Gastroesophageal sphincter (tissue), 4 donors: ENCODE results near the gene PIP5K1B. TPM values are rescaled to one million over a fixed set of nuclear protein-coding genes. Genes with fewer than 3 reads are reported as not detected.
A peak's percentile ranks its signal among the peaks of the same experiment; 100 is the strongest.

Source experiments
- ATAC-seq: fragments of 150-250 bp; one replicate; pipeline ENCODE4 v1.9.1; 2016; ENCODE audit warnings: mild to moderate bottlenecking, moderate library complexity
- H3K27ac ChIP-seq, 4 donors: fragments of 200-600 bp; sonication (generic) in 3 of 4; 1 replicate in 3 of 4; 2 replicates in 1 of 4; pipeline ENCODE4 v1.5.1; 2016 to 2019
- H3K27me3 ChIP-seq: fragments of 200-600 bp; sonication (generic); one replicate; pipeline ENCODE4 v1.5.1; 2019
- H3K36me3 ChIP-seq, 2 donors: fragments of 200-600 bp; sonication (generic); one replicate each; pipeline ENCODE4 v1.5.1; 2019; ENCODE audit warnings: control low read depth in 1 of 2
- H3K4me1 ChIP-seq, 3 donors: fragments of 200-600 bp; sonication (generic); 1 replicate in 2 of 3; 2 replicates in 1 of 3; pipeline ENCODE4 v1.5.1; 2016 to 2019; ENCODE audit warnings: control low read depth in 2 of 3
- H3K4me3 ChIP-seq, 2 donors: fragments of 200-600 bp; sonication (generic); one replicate each; pipeline ENCODE4 v1.5.1; 2019; ENCODE audit warnings: mild to moderate bottlenecking in 1 of 2, moderate library complexity in 1 of 2
- H3K9me3 ChIP-seq, 3 donors: fragments of 200-600 bp; sonication (generic); one replicate each; pipeline ENCODE4 v1.5.1; 2017 to 2019; ENCODE audit warnings: control low read depth in 2 of 3
- CTCF ChIP-seq, 4 experiments: fragments of 200-600 bp in 2 of 4; fragments of 450-650 bp in 2 of 4; sonication (generic) in 1 of 4; IDR thresholded peaks; one replicate each; pipeline ENCODE4 v1.5.1; 2017 to 2019; ENCODE audit warnings: antibody characterized with exemption in 4 of 4, mild to moderate bottlenecking in 2 of 4, moderate library complexity in 2 of 4
- EP300 ChIP-seq: sonication (generic); formaldehyde crosslinking; IDR thresholded peaks from one replicate; pipeline ENCODE4 v1.6.1; 2017; ENCODE audit warnings: antibody characterized with exemption, mild to moderate bottlenecking
- POLR2A ChIP-seq, 2 donors: fragments of 450-650 bp; IDR thresholded peaks; one replicate each; pipeline ENCODE4 v1.6.1; 2017; ENCODE audit warnings: antibody characterized with exemption in 2 of 2, mild to moderate bottlenecking in 2 of 2, moderate library complexity in 1 of 2
- POLR2AphosphoS5 ChIP-seq: sonication (generic); formaldehyde crosslinking; IDR thresholded peaks from one replicate; pipeline ENCODE4 v1.6.1; 2017; ENCODE audit warnings: antibody characterized with exemption
- WGBS, 2 donors: methylation state at CpG; one replicate each; pipeline ENCODE4 v1.1.5; 2018; ENCODE audit warnings: low coverage in 1 of 2; 5-methylcytosine and 5-hydroxymethylcytosine counted together
- total RNA-seq, 4 donors: library from RNA; depleted of rRNA; stranded (reverse); fragments of >200 nt; gene quantifications; one replicate each; pipeline ENCODE4 v1.1.0, GENCODE V29; 2016

PIP5K1B gene
- total RNA-seq, 4 donors from 2014 or later, result 0.67 to 5.1 (median 1.2) TPM

- Histone ChIP-seq H3K36me3 (no peaks in the 10 kb centered on the region), H3K4me1 (peaks cover 0 to 14% (median 3%) of the 10 kb centered on the region in 3 donors), H3K27me3 (no peaks in the 10 kb centered on the region), H3K27ac (no peak overlapping the region), H3K9me3 (no peaks in the 10 kb centered on the region), H3K4me3 (no peak overlapping the region)
- WGBS, 2 donors, result 83 to 91% methylated on average over 2 of the region's 8 CpGs
- no peak for ATAC-seq
- TF ChIP-seq POLR2AphosphoS5 (no peak), EP300 (no peak), POLR2A (IDR thresholded peaks at IDR 0.05) (no peak), CTCF (IDR thresholded peaks at IDR 0.05) (no peak)
These were observed 315.5 kb downstream of the PIP5K1B start for GRCh38 chr9:69020301-69021145.

- Histone ChIP-seq H3K27me3 (no peaks in the 10 kb centered on the region), H3K4me1 (no peaks in the 10 kb centered on the region), H3K27ac (no peak overlapping the region), H3K9me3 (no peaks in the 10 kb centered on the region), H3K4me3 (no peak overlapping the region), H3K36me3 (no peaks in the 10 kb centered on the region)
- TF ChIP-seq CTCF (IDR thresholded peaks at IDR 0.05), result no peak
- 38 to 57% methylated on average over 6 to 7 of the region's 7 CpGs for WGBS, 2 donors
- no peak for ATAC-seq
These were observed 318.6 kb downstream of the PIP5K1B start for GRCh38 chr9:69023650-69024049.

- Histone ChIP-seq H3K27ac (no peak overlapping the region), H3K4me3 (no peak overlapping the region), H3K27me3 (no peaks in the 10 kb centered on the region), H3K4me1 (no peaks in the 10 kb centered on the region), H3K36me3 (no peaks in the 10 kb centered on the region), H3K9me3 (no peaks in the 10 kb centered on the region)
- TF ChIP-seq CTCF (IDR thresholded peaks at IDR 0.05), result peak; percentile 50 to 73 (median 60)
- no peak for TF ChIP-seq POLR2AphosphoS5
- WGBS, 2 donors, result 41 to 49% methylated on average over 4 of the region's 5 CpGs
- ATAC-seq, result peak; percentile 46
These were observed 322.5 kb downstream of the PIP5K1B start for GRCh38 chr9:69027355-69028097.

- no peaks in the 10 kb centered on the region for H3K4me1 ChIP-seq
- no peak overlapping the region for H3K4me3 ChIP-seq
- H3K27me3 ChIP-seq, result no peaks in the 10 kb centered on the region
- no peak for ATAC-seq
- WGBS, 2 donors, result 83 to 90% methylated on average over 1 to 2 of the region's 2 CpGs
- no peaks in the 10 kb centered on the region for H3K9me3 ChIP-seq
- no peaks in the 10 kb centered on the region for H3K36me3 ChIP-seq
- TF ChIP-seq EP300 (no peak), POLR2A (IDR thresholded peaks at IDR 0.05) (no peak), POLR2AphosphoS5 (no peak), CTCF (IDR thresholded peaks at IDR 0.05) (no peak)
- H3K27ac ChIP-seq, result no peak overlapping the region
These were observed 323.7 kb downstream of the PIP5K1B start for GRCh38 chr9:69028754-69029153.

GRCh38 chr9:69029535-69029934 lies 324.5 kb downstream of the PIP5K1B start:
- Histone ChIP-seq H3K27me3 (no peaks in the 10 kb centered on the region), H3K4me3 (no peak overlapping the region), H3K27ac (no peak overlapping the region), H3K36me3 (no peaks in the 10 kb centered on the region), H3K4me1 (no peaks in the 10 kb centered on the region), H3K9me3 (no peaks in the 10 kb centered on the region)
- no peak for TF ChIP-seq EP300
- TF ChIP-seq CTCF (IDR thresholded peaks at IDR 0.05), result no peak
- TF ChIP-seq POLR2AphosphoS5, result no peak
- no peak for TF ChIP-seq POLR2A (IDR thresholded peaks at IDR 0.05)
- ATAC-seq, result no peak
